ENCODE data around the gene CCDC188. TPM values are rescaled to one million over a fixed set of nuclear protein-coding genes. Genes with fewer than 3 reads are reported as not detected.
A peak's percentile ranks its signal among the peaks of the same experiment; 100 is the strongest.

Gene CCDC188
- total and polyA plus RNA-seq, 9 of the 15 experiments (the other 6 are each of a cell fraction or from before 2014, with no cell fraction given), result not detected

- TF ChIP-seq ETS2 (tag; IDR thresholded peaks at IDR 0.05; ENCODE audit: borderline replicate concordance, poor library complexity, severe bottlenecking), result no peak
- no peak for TF ChIP-seq MECOM (CRISPR knock-in tag; IDR thresholded peaks at IDR 0.05)
- 0 out of 2 replicates have a peak, but pooled peaks have one; percentile 55 for TF ChIP-seq ZBTB1 (CRISPR knock-in tag; IDR thresholded peaks at IDR 0.05; ENCODE audit: borderline replicate concordance, low read depth)
- peak; percentile 57; the same call in 1 of the 2 replicates for TF ChIP-seq USF1 (CRISPR knock-in tag; IDR thresholded peaks at IDR 0.05)
- no peak for TF ChIP-seq ZNF512 (tag; IDR thresholded peaks at IDR 0.05)
- no peak for TF ChIP-seq HNRNPLL (IDR thresholded peaks at IDR 0.05; ENCODE audit: low read depth, low read length, poor library complexity, severe bottlenecking)
- TF ChIP-seq RUNX1 (IDR thresholded peaks at IDR 0.05; ENCODE audit: low read depth), result no peak
- TF ChIP-seq FOXJ3 (CRISPR knock-in tag; IDR thresholded peaks at IDR 0.05), result no peak
- TF ChIP-seq KDM5B (IDR thresholded peaks at IDR 0.05; ENCODE audit: insufficient replicate concordance, low read depth, low read length), result no peak
- TF ChIP-seq ZNF785 (CRISPR knock-in tag; IDR thresholded peaks at IDR 0.05), result no peak
- TF ChIP-seq HMGN3 (IDR thresholded peaks at IDR 0.05; ENCODE audit: borderline replicate concordance, extremely low read depth, insufficient read length, low read depth, low read length), result peak; percentile 5
- TF ChIP-seq NFIX (CRISPR knock-in tag; IDR thresholded peaks at IDR 0.05; ENCODE audit: low read depth), result no peak
- no peak for TF ChIP-seq ZNF699 (CRISPR knock-in tag; IDR thresholded peaks at IDR 0.05; ENCODE audit: insufficient replicate concordance)
- TF ChIP-seq TEAD1 (CRISPR knock-in tag; IDR thresholded peaks at IDR 0.05), result 0 out of 4 replicates have a peak, but pooled peaks of 1 of the 2 experiments have one; percentile 10
- TF ChIP-seq IRF2 (CRISPR knock-in tag; IDR thresholded peaks at IDR 0.05), result no peak
- TF ChIP-seq POLR3G (IDR thresholded peaks at IDR 0.05; ENCODE audit: extremely low read depth, insufficient read length, insufficient replicate concordance), result no peak
- no peak for TF ChIP-seq ARHGAP35 (IDR thresholded peaks at IDR 0.05; ENCODE audit: partially characterized antibody)
- 0 out of 2 replicates have a peak, but pooled peaks have one; percentile 14 for TF ChIP-seq RERE (CRISPR knock-in tag; IDR thresholded peaks at IDR 0.05; ENCODE audit: borderline replicate concordance)
- TF ChIP-seq FOXM1 (IDR thresholded peaks at IDR 0.05; ENCODE audit: low read depth), result no peak
- 0 out of 2 replicates have a peak, but pooled peaks have one; percentile 32 for TF ChIP-seq FOXM1 (CRISPR knock-in tag; IDR thresholded peaks at IDR 0.05; ENCODE audit: low read depth)
Observed at GRCh38 chr22:20145206-20145831, 5.5 kb downstream of the CCDC188 start (continued).
